GM21447 (cell line): ENCODE results near the gene APC.
A peak's percentile ranks its signal among the peaks of the same experiment; 100 is the strongest.

Source experiments
- ATAC-seq: cut with Tn5 transposase; IDR thresholded peaks from one replicate; pipeline ENCODE4 v1.9.1; 2021; ENCODE audit not compliant: unreplicated experiment

Gene APC

GRCh38 chr5:112737463-112738190 is at the start of gene APC:
Gene APC, plus strand, starts transcription at chr5:112737885. Its CDS starts 17,006 bp downstream, at chr5:112754891.
- peak; percentile 100 for ATAC-seq

DNA sequence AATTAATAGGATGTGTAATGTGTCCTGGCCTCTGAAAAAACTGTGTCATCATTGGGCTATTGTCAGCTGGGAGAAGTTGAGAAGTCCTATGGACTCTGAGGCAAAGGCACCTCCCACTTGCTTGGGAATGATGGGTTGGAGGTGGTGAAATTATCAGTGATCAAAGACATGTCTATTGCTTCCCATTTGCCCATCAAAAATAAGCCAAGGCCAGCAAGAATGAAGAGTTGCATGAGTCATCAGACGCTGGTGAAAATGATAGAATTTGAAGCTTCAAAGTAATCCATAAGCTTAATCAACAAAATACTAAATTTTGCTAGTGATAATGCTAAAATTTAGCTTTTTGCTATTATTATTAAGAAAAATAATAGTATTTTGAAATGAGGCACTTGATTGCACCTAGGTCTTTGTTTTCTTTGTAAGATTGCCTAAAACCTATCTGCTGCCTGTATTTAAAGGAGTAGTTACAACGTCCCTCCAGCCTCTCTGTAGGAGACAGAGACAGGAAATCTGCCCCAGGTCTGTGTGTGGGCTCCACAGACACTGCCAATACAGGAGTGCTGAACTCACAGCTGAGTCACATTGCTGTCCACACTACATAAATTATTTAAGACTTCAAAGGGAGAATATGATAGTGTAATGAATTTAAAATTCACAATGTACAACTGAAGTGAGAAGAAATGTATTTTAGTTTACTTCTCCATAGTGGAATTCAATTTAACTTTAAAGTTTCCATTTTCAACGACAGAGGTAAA is 48.4 kb upstream of the APC start:
- no peak for ATAC-seq

GRCh38 chr5:112690605-112691338 is 46.9 kb upstream of the APC start:
- no peak for ATAC-seq

DNA sequence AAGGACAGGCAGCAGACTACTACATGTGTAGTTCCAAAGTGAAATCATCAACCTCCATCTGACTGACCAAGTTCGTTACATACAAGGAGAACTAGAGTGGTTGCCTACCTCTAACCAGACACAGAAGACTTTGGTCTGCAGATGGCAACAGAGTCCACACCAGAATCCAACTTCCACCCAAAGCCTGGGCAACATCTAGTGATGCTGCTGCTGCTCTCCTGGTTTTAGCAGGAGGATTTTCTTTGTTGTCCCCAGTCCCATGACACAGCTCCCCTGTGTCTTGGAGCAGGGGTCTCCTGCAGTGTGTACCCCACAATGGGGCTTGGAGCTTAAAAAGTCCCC is 46.4 kb upstream of the APC start:
- ATAC-seq: no peak

- no peak for ATAC-seq
These were observed 45.9 kb upstream of the APC start for GRCh38 chr5:112691758-112692157.

DNA sequence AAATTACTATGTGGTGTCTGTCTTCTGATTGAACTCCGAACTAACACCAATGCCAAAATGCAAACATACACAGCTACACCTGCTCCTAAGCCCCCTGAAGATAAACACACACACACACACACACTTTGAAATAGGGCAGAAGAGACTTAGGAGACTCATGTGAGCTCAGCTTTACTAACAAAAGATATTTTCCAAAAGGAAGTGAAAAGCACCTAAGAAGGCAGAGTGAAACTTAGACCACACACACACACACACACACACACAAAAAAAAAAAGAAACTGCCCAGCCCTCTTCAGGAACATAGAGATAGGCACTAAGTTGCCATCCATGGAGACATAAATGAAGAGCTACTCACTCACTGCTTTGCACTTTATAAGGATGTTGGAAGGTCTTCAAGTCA is 45.2 kb upstream of the APC start:
- ATAC-seq: no peak

- ATAC-seq: no peak
These were observed 44.4 kb upstream of the APC start for GRCh38 chr5:112693301-112693700.

- ATAC-seq: no peak
These were observed 42.6 kb upstream of the APC start for GRCh38 chr5:112694853-112695709.

GRCh38 chr5:112696786-112697185 is 40.9 kb upstream of the APC start:
- ATAC-seq: no peak

DNA sequence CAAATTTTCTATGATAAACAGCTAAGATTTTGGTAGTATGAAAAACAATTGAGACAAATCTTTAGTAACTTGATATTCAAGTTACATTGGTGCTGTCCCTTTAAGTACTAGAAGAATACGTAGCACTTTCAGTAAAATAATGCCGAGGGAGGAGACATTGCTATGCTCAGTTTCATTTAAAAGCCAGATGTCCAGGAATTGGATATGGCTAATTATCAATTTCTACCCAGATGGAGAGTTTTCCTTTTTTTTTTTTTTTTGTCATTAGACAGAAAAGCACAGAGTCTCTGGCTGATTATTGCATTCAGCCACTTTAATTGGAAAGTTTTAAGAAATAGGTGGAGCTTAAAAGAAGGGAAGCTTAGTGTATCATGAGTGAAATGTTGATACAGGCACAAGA is 40.4 kb upstream of the APC start:
- ATAC-seq: no peak

- no peak for ATAC-seq
These were observed 39.9 kb upstream of the APC start for GRCh38 chr5:112697833-112698232.

- no peak for ATAC-seq
These were observed 33.5 kb upstream of the APC start for GRCh38 chr5:112703866-112704820.

GRCh38 chr5:112706446-112707016 is 31.2 kb upstream of the APC start:
- no peak for ATAC-seq

- peak; percentile 86 for ATAC-seq
These were observed 30.2 kb upstream of the APC start for GRCh38 chr5:112707187-112708102.

DNA sequence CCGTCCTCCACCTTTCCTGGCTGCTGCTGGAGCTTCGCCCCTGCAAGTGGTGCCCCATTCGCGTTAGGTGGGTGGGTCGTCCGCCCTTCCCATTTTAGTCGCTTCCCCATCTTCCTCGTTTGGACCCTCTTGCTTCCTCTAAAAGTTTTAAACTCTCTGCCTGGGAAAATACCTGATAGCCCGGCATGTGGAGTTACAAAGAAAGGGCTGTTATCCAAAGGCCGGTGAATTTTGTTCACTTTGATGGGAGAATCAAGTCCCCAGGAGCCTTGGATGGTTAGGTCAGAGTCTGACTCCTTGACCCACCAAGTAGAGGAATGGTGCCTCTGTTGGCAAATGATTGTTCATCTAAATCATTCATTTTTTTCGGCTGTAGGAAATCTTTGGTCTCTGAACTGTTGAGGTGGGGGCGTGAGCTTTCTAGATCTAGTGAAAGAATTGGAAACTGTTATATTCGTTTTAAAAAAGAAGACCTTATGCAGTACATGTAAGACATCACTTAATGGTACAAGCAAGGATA is 29.5 kb upstream of the APC start:
- no peak for ATAC-seq

DNA sequence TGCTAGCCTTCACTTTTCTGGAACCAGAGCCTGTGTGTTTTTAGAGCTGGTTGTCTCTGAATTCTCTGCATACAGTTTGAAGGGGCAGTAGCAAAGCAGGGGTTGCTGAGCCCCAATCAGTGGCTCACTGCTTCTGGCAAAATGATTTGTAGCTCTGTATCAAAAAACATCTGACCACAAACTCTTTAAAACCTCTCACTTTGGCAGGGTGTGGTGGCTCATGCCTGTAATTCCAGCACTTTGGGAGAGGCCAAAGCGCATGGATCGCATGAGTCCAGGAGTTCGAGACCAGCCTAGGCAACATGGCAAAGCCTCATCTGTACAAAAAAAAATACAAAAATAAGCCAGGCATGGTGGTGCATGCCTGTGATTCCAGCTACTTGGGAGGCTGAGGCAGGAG is 28.3 kb upstream of the APC start:
- ATAC-seq: no peak

- no peak for ATAC-seq
These were observed 26.8 kb upstream of the APC start for GRCh38 chr5:112710896-112711295.

DNA sequence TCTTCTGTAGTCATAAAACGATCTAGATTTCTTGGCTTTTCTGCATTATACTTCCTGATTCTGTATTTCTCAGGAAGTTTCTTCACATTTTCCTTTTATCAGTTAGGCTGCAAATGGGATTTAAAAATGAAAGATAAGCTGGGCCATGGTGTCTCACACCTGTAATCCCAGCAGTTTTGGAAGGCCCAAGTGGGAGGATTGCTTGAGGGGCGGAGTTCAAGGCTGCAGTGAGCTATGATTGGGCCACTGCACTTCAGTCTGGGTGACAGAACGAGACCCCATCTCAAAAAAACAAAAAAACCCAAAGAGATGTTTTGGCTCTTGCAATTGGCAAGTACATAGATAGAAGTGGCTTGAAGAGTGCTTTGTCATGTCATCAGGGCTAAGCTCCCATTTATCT is 26.2 kb upstream of the APC start:
- no peak for ATAC-seq
